ENCODE measurements around the gene SLC15A4.
"Not testable (repeated sequence)": the region's sequence is repeated elsewhere in the genome, so short reads cannot be mapped to it uniquely, and the experiment has no call there.

The SLC15A4 gene

DNA sequence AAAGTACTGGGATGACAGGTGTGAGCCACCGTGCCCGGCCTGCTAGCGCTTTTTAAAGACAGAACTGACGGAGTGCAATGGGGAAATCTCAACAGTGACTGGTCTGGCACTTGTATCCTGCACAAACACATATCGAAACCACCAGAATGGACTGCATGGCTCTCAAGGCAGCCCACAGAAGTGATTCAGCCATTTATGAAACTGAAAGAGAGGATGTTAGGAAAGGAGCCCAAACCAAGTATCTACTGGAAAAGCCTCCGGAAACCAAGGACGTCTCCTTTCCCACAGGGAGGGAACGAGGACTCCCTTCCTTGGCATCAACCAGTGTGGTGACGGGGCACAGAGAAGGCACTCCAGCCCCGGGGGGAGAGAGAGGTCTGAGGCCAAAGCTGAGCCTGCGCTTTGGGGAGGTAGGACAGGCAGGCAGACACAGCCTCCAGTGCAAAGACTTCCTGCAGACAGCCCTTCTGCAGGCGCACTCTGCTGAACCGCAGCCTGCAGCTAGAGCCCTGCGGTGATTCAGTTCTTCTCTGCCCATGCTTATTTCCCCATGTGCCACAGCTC, 16.5 kb downstream of the SLC15A4 start:
- TF ChIP-seq, protein P1, sequence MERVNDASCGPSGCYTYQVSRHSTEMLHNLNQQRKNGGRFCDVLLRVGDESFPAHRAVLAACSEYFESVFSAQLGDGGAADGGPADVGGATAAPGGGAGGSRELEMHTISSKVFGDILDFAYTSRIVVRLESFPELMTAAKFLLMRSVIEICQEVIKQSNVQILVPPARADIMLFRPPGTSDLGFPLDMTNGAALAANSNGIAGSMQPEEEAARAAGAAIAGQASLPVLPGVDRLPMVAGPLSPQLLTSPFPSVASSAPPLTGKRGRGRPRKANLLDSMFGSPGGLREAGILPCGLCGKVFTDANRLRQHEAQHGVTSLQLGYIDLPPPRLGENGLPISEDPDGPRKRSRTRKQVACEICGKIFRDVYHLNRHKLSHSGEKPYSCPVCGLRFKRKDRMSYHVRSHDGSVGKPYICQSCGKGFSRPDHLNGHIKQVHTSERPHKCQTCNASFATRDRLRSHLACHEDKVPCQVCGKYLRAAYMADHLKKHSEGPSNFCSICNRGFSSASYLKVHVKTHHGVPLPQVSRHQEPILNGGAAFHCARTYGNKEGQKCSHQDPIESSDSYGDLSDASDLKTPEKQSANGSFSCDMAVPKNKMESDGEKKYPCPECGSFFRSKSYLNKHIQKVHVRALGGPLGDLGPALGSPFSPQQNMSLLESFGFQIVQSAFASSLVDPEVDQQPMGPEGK (CRISPR knock-in tag; IDR thresholded peaks at IDR 0.05; ENCODE audit: borderline replicate concordance) = no peak
- no peak for TF ChIP-seq PPARA (CRISPR knock-in tag; IDR thresholded peaks at IDR 0.05; ENCODE audit: borderline replicate concordance)
- ATAC-seq = no peak

DNA sequence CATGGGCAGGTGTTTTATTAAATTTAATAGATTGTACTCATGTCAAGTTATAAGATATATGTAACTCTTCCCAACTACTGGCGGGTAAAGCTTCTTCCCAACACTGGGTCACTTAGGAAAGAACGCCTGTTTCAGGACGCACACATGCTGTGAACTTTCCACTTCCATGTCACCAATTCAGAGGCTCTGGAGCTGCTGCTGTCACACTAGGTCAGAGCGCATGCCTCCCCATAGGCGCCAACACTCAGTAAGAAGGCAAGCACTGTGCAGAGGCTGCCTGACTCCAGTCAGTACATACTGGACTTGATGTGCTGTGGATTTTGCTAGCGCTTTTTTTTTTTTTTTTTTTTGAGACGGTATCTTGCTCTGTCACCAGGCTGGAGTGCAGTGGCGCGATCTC, 17.2 kb downstream of the SLC15A4 start:
- no peak for TF ChIP-seq SNAI2 (CRISPR knock-in tag; IDR thresholded peaks at IDR 0.05)
- no peak for TF ChIP-seq OSR1 (CRISPR knock-in tag; IDR thresholded peaks at IDR 0.05)
- TF ChIP-seq ZNF565 (CRISPR knock-in tag; conservative IDR thresholded peaks at IDR 0.05; ENCODE audit: low read depth) = no peak
- TF ChIP-seq RARB (CRISPR knock-in tag; IDR thresholded peaks at IDR 0.05) = no peak
- TF ChIP-seq, protein P2, sequence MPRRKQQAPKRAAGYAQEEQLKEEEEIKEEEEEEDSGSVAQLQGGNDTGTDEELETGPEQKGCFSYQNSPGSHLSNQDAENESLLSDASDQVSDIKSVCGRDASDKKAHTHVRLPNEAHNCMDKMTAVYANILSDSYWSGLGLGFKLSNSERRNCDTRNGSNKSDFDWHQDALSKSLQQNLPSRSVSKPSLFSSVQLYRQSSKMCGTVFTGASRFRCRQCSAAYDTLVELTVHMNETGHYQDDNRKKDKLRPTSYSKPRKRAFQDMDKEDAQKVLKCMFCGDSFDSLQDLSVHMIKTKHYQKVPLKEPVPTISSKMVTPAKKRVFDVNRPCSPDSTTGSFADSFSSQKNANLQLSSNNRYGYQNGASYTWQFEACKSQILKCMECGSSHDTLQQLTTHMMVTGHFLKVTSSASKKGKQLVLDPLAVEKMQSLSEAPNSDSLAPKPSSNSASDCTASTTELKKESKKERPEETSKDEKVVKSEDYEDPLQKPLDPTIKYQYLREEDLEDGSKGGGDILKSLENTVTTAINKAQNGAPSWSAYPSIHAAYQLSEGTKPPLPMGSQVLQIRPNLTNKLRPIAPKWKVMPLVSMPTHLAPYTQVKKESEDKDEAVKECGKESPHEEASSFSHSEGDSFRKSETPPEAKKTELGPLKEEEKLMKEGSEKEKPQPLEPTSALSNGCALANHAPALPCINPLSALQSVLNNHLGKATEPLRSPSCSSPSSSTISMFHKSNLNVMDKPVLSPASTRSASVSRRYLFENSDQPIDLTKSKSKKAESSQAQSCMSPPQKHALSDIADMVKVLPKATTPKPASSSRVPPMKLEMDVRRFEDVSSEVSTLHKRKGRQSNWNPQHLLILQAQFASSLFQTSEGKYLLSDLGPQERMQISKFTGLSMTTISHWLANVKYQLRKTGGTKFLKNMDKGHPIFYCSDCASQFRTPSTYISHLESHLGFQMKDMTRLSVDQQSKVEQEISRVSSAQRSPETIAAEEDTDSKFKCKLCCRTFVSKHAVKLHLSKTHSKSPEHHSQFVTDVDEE (CRISPR knock-in tag; IDR thresholded peaks at IDR 0.05) = no peak
- TF ChIP-seq BACH2 (CRISPR knock-in tag; IDR thresholded peaks at IDR 0.05; ENCODE audit: borderline replicate concordance) = no peak
- TF ChIP-seq ZFP3 (CRISPR knock-in tag; IDR thresholded peaks at IDR 0.05) = no peak
- TF ChIP-seq GLIS3 (CRISPR knock-in tag; IDR thresholded peaks at IDR 0.05) = no peak
- TF ChIP-seq TCF4 (CRISPR knock-in tag; IDR thresholded peaks at IDR 0.05; ENCODE audit: borderline replicate concordance) = no peak
- TF ChIP-seq, protein P3, sequence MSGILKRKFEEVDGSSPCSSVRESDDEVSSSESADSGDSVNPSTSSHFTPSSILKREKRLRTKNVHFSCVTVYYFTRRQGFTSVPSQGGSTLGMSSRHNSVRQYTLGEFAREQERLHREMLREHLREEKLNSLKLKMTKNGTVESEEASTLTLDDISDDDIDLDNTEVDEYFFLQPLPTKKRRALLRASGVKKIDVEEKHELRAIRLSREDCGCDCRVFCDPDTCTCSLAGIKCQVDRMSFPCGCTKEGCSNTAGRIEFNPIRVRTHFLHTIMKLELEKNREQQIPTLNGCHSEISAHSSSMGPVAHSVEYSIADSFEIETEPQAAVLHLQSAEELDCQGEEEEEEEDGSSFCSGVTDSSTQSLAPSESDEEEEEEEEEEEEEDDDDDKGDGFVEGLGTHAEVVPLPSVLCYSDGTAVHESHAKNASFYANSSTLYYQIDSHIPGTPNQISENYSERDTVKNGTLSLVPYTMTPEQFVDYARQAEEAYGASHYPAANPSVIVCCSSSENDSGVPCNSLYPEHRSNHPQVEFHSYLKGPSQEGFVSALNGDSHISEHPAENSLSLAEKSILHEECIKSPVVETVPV (CRISPR knock-in tag; IDR thresholded peaks at IDR 0.05) = no peak
- no peak for TF ChIP-seq PPARA (CRISPR knock-in tag; IDR thresholded peaks at IDR 0.05; ENCODE audit: borderline replicate concordance)
- TF ChIP-seq ZNF70 (CRISPR knock-in tag; IDR thresholded peaks at IDR 0.05) = no peak
- no peak for TF ChIP-seq CSDC2 (CRISPR knock-in tag; IDR thresholded peaks at IDR 0.05)
- TF ChIP-seq ZC3H10 (CRISPR knock-in tag; IDR thresholded peaks at IDR 0.05) = no peak
- no peak for ATAC-seq

DNA sequence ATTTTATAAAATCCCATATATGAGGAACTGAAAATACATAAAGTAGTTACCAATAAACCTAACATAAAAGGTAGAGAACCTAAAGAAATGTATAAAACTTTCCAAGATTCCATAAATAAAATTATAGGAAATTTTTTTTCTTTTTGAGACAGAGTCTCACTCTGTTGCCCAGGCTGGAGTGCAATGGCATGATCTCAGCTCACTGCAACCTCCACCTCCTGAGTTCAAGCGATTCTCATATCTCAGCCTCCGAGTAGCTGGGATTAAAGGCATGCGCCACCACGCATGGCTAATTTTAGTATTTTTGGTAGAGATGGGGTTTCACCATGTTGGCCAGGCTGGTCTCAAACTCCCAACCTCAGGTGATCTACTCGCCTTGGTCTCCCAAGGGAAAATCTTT, 18.4 kb downstream of the SLC15A4 start:
- ATAC-seq = not testable (repeated sequence)

DNA sequence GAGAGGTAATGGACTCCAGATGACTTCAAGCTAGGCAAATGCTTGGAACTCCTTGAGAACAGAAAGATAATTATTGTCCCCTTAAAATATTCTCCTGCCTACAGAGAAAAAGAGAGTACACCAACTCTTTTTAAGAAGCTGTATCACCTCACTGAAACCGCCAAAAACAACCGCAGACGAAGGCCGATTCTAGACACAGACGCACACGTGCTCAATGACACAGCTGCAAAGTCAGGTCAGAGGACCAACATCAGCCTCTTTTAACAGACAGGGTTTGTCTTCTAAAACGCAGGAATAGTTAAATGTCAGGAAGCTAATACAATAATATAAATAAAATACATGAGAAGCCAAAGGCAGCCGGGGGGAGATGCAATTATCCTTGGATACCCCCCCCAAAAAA, 19.0 kb downstream of the SLC15A4 start:
- TF ChIP-seq ZNF70 (CRISPR knock-in tag; IDR thresholded peaks at IDR 0.05) = no peak
- TF ChIP-seq ZFP3 (CRISPR knock-in tag; IDR thresholded peaks at IDR 0.05) = no peak
- TF ChIP-seq ARNTL (CRISPR knock-in tag; IDR thresholded peaks at IDR 0.05; ENCODE audit: borderline replicate concordance, low read depth) = no peak
- no peak for TF ChIP-seq PPARA (CRISPR knock-in tag; IDR thresholded peaks at IDR 0.05; ENCODE audit: borderline replicate concordance)
- TF ChIP-seq, protein P2 (CRISPR knock-in tag; IDR thresholded peaks at IDR 0.05) = no peak
- TF ChIP-seq OSR1 (CRISPR knock-in tag; IDR thresholded peaks at IDR 0.05) = no peak
- no peak for TF ChIP-seq ISL1 (CRISPR knock-in tag; IDR thresholded peaks at IDR 0.05)
- no peak for TF ChIP-seq RARB (CRISPR knock-in tag; IDR thresholded peaks at IDR 0.05)
- TF ChIP-seq TOX (CRISPR knock-in tag; IDR thresholded peaks at IDR 0.05; ENCODE audit: borderline replicate concordance) = no peak
- TF ChIP-seq CSDC2 (CRISPR knock-in tag; IDR thresholded peaks at IDR 0.05) = no peak
- TF ChIP-seq SNAI2 (CRISPR knock-in tag; IDR thresholded peaks at IDR 0.05) = no peak
- TF ChIP-seq, protein P3 (CRISPR knock-in tag; IDR thresholded peaks at IDR 0.05) = no peak
- TF ChIP-seq BACH2 (CRISPR knock-in tag; IDR thresholded peaks at IDR 0.05; ENCODE audit: borderline replicate concordance) = no peak
- no peak for TF ChIP-seq ZNF565 (CRISPR knock-in tag; conservative IDR thresholded peaks at IDR 0.05; ENCODE audit: low read depth)
- no peak for TF ChIP-seq GLIS3 (CRISPR knock-in tag; IDR thresholded peaks at IDR 0.05)

More for the DNA sequence above, 19.0 kb downstream of the SLC15A4 start:
- ATAC-seq = no peak

Data from SK-N-SH treated with all-trans-retinoic acid at 6 μM for 48 hours (cell line).